MCF 10A (cell line): Measurements from ENCODE around the gene SPACDR. TPM values are rescaled to one million over a fixed set of nuclear protein-coding genes. Genes with fewer than 3 reads are reported as not detected.

Experiments used
- BruUV-seq: library from RNA; stranded (reverse); fragments of 400-500 nt; replicated peaks from 2 replicates; lab custom pipeline; 2021; lab: Mats Ljungman, UMichigan
- CTCF ChIA-PET: fragments of 300-600 bp; sonication (Branson Sonifier 250); formaldehyde crosslinking; extraction: SDS; loops from one replicate; lab custom pipeline; 2021; ENCODE audit warnings: antibody characterized with exemption, inconsistent platforms; lab: Yijun Ruan, JAX
- POLR2A ChIA-PET: fragments of 300-600, 350-650 bp; sonication (Branson Sonifier 250); formaldehyde crosslinking; extraction: SDS; loops from one replicate; lab custom pipeline; 2020; ENCODE audit warnings: antibody characterized with exemption, inconsistent platforms; lab: Yijun Ruan, JAX
- DNase-seq: peaks from one replicate; pipeline ENCODE4 v3.0.0-alpha.2; 2018; ENCODE audit not compliant: unreplicated experiment
- H3K27ac Mint-ChIP-seq: one replicate; pipeline ENCODE4 v1.8.0; 2022; ENCODE audit warnings: mild to moderate bottlenecking, low read depth, mixed read lengths; ENCODE audit not compliant: unreplicated experiment
- H3K27me3 Mint-ChIP-seq: one replicate; pipeline ENCODE4 v1.8.0; 2022; ENCODE audit warnings: mixed read lengths; ENCODE audit not compliant: insufficient read depth, unreplicated experiment
- H3K36me3 Mint-ChIP-seq: one replicate; pipeline ENCODE4 v1.8.0; 2022; ENCODE audit warnings: mild to moderate bottlenecking, moderate library complexity, mixed read lengths; ENCODE audit not compliant: insufficient read depth, unreplicated experiment
- H3K4me1 Mint-ChIP-seq: one replicate; pipeline ENCODE4 v1.8.0; 2022; ENCODE audit warnings: mixed read lengths; ENCODE audit not compliant: insufficient read depth, unreplicated experiment
- H3K4me3 Mint-ChIP-seq: one replicate; pipeline ENCODE4 v1.8.0; 2022; ENCODE audit warnings: mild to moderate bottlenecking, moderate library complexity, mixed read lengths; ENCODE audit not compliant: unreplicated experiment
- H3K9me3 Mint-ChIP-seq: one replicate; pipeline ENCODE4 v1.8.0; 2022; ENCODE audit warnings: mixed read lengths; ENCODE audit not compliant: unreplicated experiment
- CTCF ChIP-seq: fragments of 200-600 bp; IDR thresholded peaks from one replicate; pipeline ENCODE4 v1.8.0; 2022; ENCODE audit warnings: antibody characterized with exemption, mild to moderate bottlenecking; ENCODE audit not compliant: unreplicated experiment
- intact Hi-C: fragments of 100-400 bp; cut with micrococcal nuclease; formaldehyde crosslinking; loops from 2 replicates; pipeline ENCODE4 v1.14.1; 2022
- total RNA-seq: library from RNA; stranded (reverse); gene quantifications from 2 replicates; pipeline ENCODE4 v1.2.3, GENCODE V29; 2022

SPACDR gene
- total RNA-seq, 1 experiment from 2014 or later, result 0.49 TPM

GRCh38 chr7:100465299-100465698, 1.2 kb upstream of the SPACDR start:
- Mint-ChIP-seq H3K27ac (peak overlapping the region; percentile 76), H3K36me3 (peaks cover 5% of the 10 kb centered on the region), H3K4me1 (no peaks in the 10 kb centered on the region), H3K9me3 (no peaks in the 10 kb centered on the region), H3K27me3 (no peaks in the 10 kb centered on the region), H3K4me3 (no peak overlapping the region)
- intact Hi-C loops, result loop anchor here (5.0 kb wide), 1 partner anchor 227 kb away; the partner anchor contains the start of gene GIGYF1
- POLR2A ChIA-PET, result interaction anchor here (0.6 to 1.5 kb wide), 5 partner anchors 9 to 120 kb away, joined by 3 to 6 read pairs (median 3); partner anchors contain the start of genes FBXO24 and LRCH4
- no TSS peak for BruUV-seq
- TF ChIP-seq CTCF, result no peak
- no peak for DNase-seq
- CTCF ChIA-PET, result interaction anchor here (0.6 to 2.8 kb wide), 11 partner anchors 9 to 226 kb away, joined by 3 to 17 read pairs (median 5); partner anchors contain the start of gene FBXO24

GRCh38 chr7:100464791-100465190, 731 bp upstream of the SPACDR start:
- peaks cover 5% of the 10 kb centered on the region for H3K36me3 Mint-ChIP-seq
- TF ChIP-seq CTCF, result no peak
- H3K27me3 Mint-ChIP-seq, result no peaks in the 10 kb centered on the region
- no peak overlapping the region for H3K4me3 Mint-ChIP-seq
- intact Hi-C loops, result loop anchor here (5.0 kb wide), 1 partner anchor 228 kb away; the partner anchor contains the start of gene GIGYF1
- POLR2A ChIA-PET, result interaction anchor here (0.6 to 1.5 kb wide), 4 partner anchors 10 to 121 kb away, joined by 3 to 6 read pairs (median 4); partner anchors contain the start of genes FBXO24 and LRCH4
- H3K9me3 Mint-ChIP-seq, result no peaks in the 10 kb centered on the region
- no TSS peak for BruUV-seq
- H3K27ac Mint-ChIP-seq, result no peak overlapping the region
- no peak for DNase-seq
- CTCF ChIA-PET, result interaction anchor here (0.6 to 2.8 kb wide), 8 partner anchors 11 to 587 kb away, joined by 3 to 17 read pairs (median 4); partner anchors contain the start of gene FBXO24
- H3K4me1 Mint-ChIP-seq, result no peaks in the 10 kb centered on the region

GRCh38 chr7:100457033-100457432, 7.0 kb downstream of the SPACDR start:
- Mint-ChIP-seq H3K4me3 (no peak overlapping the region), H3K9me3 (no peaks in the 10 kb centered on the region), H3K4me1 (no peaks in the 10 kb centered on the region), H3K27ac (no peak overlapping the region), H3K27me3 (no peaks in the 10 kb centered on the region), H3K36me3 (peaks cover 5% of the 10 kb centered on the region)
- BruUV-seq, result no TSS peak
- ChIA-PET CTCF (no interaction called here), POLR2A (no interaction called here)
- TF ChIP-seq CTCF, result no peak
- no peak for DNase-seq
- intact Hi-C loops, result no loop called here

GRCh38 chr7:100456562-100456961, 7.5 kb downstream of the SPACDR start:
- ChIA-PET POLR2A (no interaction called here), CTCF (interaction anchor here (2.3 kb wide), 1 partner anchor 13 kb away, joined by 12 read pairs; no protein-coding TSS in a partner anchor)
- BruUV-seq, result no TSS peak
- no peak for TF ChIP-seq CTCF
- Mint-ChIP-seq H3K4me1 (no peaks in the 10 kb centered on the region), H3K27me3 (no peaks in the 10 kb centered on the region), H3K36me3 (peaks cover 5% of the 10 kb centered on the region), H3K27ac (no peak overlapping the region), H3K9me3 (no peaks in the 10 kb centered on the region), H3K4me3 (no peak overlapping the region)
- no peak for DNase-seq
- intact Hi-C loops, result no loop called here
